ENCODE data around the gene ETS2.

GRCh38 chr21:38831526-38832467, 26.1 kb downstream of the ETS2 start:
- TF ChIP-seq CTCF (optimal IDR thresholded peaks at IDR 0.05 in 1 of 3, IDR thresholded peaks at IDR 0.05 in 1 of 3, conservative IDR thresholded peaks at IDR 0.05 in 1 of 3; ENCODE audit: extremely low read depth in 1 of 3, insufficient read depth in 2 of 3, low read length in 3 of 3) (no peak), EZH2 (IDR thresholded peaks at IDR 0.05; ENCODE audit: low read length) (no peak)
